GM12801 (cell line): ENCODE measurements around the gene NLN.

ENCODE experiments used
- CTCF ChIP-seq: IDR thresholded peaks from one replicate; pipeline ENCODE4 v1.5.1; 2011; ENCODE audit warnings: control low read depth; ENCODE audit not compliant: insufficient read length; ENCODE audit errors: extremely low read depth

The NLN gene

GRCh38 chr5:65808818-65809217 is 86.8 kb downstream of the NLN start:
- no peak for TF ChIP-seq CTCF

GRCh38 chr5:65809817-65810531 is 88.0 kb downstream of the NLN start:
- no peak for TF ChIP-seq CTCF

GRCh38 chr5:65811004-65811403 is 89.0 kb downstream of the NLN start:
- TF ChIP-seq CTCF = no peak

GRCh38 chr5:65811885-65812284 is 89.9 kb downstream of the NLN start:
- no peak for TF ChIP-seq CTCF

- no peak for TF ChIP-seq CTCF
Observed at GRCh38 chr5:65812648-65813047, 90.6 kb downstream of the NLN start.

GRCh38 chr5:65813174-65813573 is 91.2 kb downstream of the NLN start:
- no peak for TF ChIP-seq CTCF

- TF ChIP-seq CTCF = no peak
Observed at GRCh38 chr5:65815161-65815560, 93.2 kb downstream of the NLN start.
